HEK293 (cell line): ENCODE results near the gene STARD8.

ENCODE experiments used
- CTCF ChIA-PET: fragments of 350-600 bp; formaldehyde crosslinking; extraction: SDS; loops from one replicate; lab custom pipeline; 2021; ENCODE audit warnings: antibody characterized with exemption; lab: Yijun Ruan, JAX
- POLR2A ChIA-PET: fragments of 300-600 bp; formaldehyde crosslinking; extraction: SDS; loops from one replicate; lab custom pipeline; 2020; ENCODE audit warnings: antibody characterized with exemption, inconsistent platforms; lab: Yijun Ruan, JAX
- H3K27ac ChIP-seq: fragments of 200-500 bp; sonication (Bioruptor generic); 2 replicates; pipeline ENCODE4 v1.5.1; 2014; ENCODE audit warnings: low read depth, low read length, control low read depth, inconsistent platforms; ENCODE audit errors: extremely low read depth
- H3K36me3 ChIP-seq, 2 experiments: fragments of 200-500 bp in 1 of 2; sonication (Bioruptor generic) in 1 of 2; 1 replicate in 1 of 2; 2 replicates in 1 of 2; pipeline ENCODE4 v1.5.1; 2014 to 2017; ENCODE audit warnings: inconsistent platforms in 2 of 2, low read length in 2 of 2; ENCODE audit not compliant: control insufficient read depth in 2 of 2, insufficient read depth in 1 of 2
- H3K4me1 ChIP-seq: fragments of 200-500 bp; sonication (Bioruptor generic); 2 replicates; pipeline ENCODE4 v1.5.1; 2014; ENCODE audit warnings: mild to moderate bottlenecking, low read length, inconsistent platforms; ENCODE audit not compliant: control insufficient read depth, insufficient read depth
- H3K4me3 ChIP-seq: 2 replicates; pipeline ENCODE4 v1.5.1; 2011; ENCODE audit warnings: low read depth, mild to moderate bottlenecking, control low read depth, low read length, moderate library complexity
- H3K9me3 ChIP-seq: fragments of 200-500 bp; sonication (Bioruptor generic); 2 replicates; pipeline ENCODE4 v1.5.1; 2014; ENCODE audit warnings: low read depth, low read length, inconsistent platforms; ENCODE audit not compliant: control insufficient read depth, insufficient read depth
- GLIS2 ChIP-seq: fragments of 450-650 bp; formaldehyde crosslinking; IDR thresholded peaks from 2 replicates; pipeline ENCODE4 v1.5.1; 2016; ENCODE audit warnings: missing biosample characterization, missing genetic modification characterization
- IKZF3 ChIP-seq: fragments of 450-650 bp; IDR thresholded peaks from 2 replicates; pipeline ENCODE4 v1.5.0; 2018; ENCODE audit warnings: missing biosample characterization, mild to moderate bottlenecking, missing genetic modification characterization, moderate library complexity
- ZBTB1 ChIP-seq: fragments of 450-650 bp; formaldehyde crosslinking; IDR thresholded peaks from 2 replicates; pipeline ENCODE4 v1.5.1; 2016; ENCODE audit warnings: missing biosample characterization, missing genetic modification characterization
- ZBTB20 ChIP-seq: fragments of 450-650 bp; formaldehyde crosslinking; IDR thresholded peaks from 2 replicates; pipeline ENCODE4 v1.5.1; 2016; ENCODE audit warnings: missing biosample characterization, missing genetic modification characterization
- ZEB2 ChIP-seq: fragments of 450-650 bp; formaldehyde crosslinking; IDR thresholded peaks from 2 replicates; pipeline ENCODE4 v1.5.1; 2016; ENCODE audit warnings: missing biosample characterization, missing genetic modification characterization
- ZNF174 ChIP-seq: fragments of 450-650 bp; formaldehyde crosslinking; IDR thresholded peaks from 2 replicates; pipeline ENCODE4 v1.5.0; 2017; ENCODE audit warnings: missing biosample characterization, mild to moderate bottlenecking, missing genetic modification characterization
- ZNF23 ChIP-seq: fragments of 450-650 bp; formaldehyde crosslinking; IDR thresholded peaks from 2 replicates; pipeline ENCODE4 v1.5.1; 2016; ENCODE audit warnings: missing biosample characterization, missing genetic modification characterization, borderline replicate concordance
- ZNF48 ChIP-seq: fragments of 450-650 bp; formaldehyde crosslinking; IDR thresholded peaks from 2 replicates; pipeline ENCODE4 v1.5.1; 2016; ENCODE audit warnings: missing biosample characterization, missing genetic modification characterization
- ZNF830 ChIP-seq: fragments of 450-650 bp; IDR thresholded peaks from 2 replicates; pipeline ENCODE4 v1.5.0; 2018; ENCODE audit warnings: missing biosample characterization, missing genetic modification characterization, low read depth, mild to moderate bottlenecking, moderate library complexity
- TF ChIP-seq, protein P1 (sequence below): fragments of 450-650 bp; formaldehyde crosslinking; conservative IDR thresholded peaks from 2 replicates; pipeline ENCODE4 v1.5.1; 2016; ENCODE audit warnings: low read depth, missing biosample characterization, missing genetic modification characterization
- TF ChIP-seq, protein P2 (sequence below): fragments of 450-650 bp; formaldehyde crosslinking; IDR thresholded peaks from 2 replicates; pipeline ENCODE4 v1.5.1; 2016; ENCODE audit warnings: missing biosample characterization, missing genetic modification characterization
- TF ChIP-seq, protein P3 (sequence below): fragments of 450-650 bp; formaldehyde crosslinking; IDR thresholded peaks from 2 replicates; pipeline ENCODE4 v1.5.1; 2016; ENCODE audit warnings: missing biosample characterization, missing genetic modification characterization

Gene STARD8

DNA sequence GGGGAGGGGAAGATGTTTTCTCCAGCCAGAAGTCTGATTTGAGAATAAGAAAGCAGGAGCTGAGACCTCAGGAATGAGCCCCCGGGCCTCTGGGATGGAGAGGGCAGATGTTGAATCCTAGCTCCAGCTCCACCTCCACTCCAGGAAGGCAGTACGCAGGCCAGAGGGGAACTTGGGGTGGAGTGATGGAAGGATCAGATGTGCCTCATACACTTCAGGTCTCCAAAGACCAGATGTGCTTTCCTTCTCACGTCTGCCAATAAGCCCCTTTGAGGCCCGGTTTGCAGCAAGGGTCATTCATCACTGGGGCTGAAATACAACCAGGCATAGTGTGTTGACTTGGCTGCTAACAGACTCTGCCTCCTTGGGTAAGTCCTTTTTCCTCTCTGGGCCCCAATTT, 28.1 kb downstream of the STARD8 start:
- no peaks in the 10 kb centered on the region for H3K36me3 ChIP-seq
- TF ChIP-seq, protein P1, sequence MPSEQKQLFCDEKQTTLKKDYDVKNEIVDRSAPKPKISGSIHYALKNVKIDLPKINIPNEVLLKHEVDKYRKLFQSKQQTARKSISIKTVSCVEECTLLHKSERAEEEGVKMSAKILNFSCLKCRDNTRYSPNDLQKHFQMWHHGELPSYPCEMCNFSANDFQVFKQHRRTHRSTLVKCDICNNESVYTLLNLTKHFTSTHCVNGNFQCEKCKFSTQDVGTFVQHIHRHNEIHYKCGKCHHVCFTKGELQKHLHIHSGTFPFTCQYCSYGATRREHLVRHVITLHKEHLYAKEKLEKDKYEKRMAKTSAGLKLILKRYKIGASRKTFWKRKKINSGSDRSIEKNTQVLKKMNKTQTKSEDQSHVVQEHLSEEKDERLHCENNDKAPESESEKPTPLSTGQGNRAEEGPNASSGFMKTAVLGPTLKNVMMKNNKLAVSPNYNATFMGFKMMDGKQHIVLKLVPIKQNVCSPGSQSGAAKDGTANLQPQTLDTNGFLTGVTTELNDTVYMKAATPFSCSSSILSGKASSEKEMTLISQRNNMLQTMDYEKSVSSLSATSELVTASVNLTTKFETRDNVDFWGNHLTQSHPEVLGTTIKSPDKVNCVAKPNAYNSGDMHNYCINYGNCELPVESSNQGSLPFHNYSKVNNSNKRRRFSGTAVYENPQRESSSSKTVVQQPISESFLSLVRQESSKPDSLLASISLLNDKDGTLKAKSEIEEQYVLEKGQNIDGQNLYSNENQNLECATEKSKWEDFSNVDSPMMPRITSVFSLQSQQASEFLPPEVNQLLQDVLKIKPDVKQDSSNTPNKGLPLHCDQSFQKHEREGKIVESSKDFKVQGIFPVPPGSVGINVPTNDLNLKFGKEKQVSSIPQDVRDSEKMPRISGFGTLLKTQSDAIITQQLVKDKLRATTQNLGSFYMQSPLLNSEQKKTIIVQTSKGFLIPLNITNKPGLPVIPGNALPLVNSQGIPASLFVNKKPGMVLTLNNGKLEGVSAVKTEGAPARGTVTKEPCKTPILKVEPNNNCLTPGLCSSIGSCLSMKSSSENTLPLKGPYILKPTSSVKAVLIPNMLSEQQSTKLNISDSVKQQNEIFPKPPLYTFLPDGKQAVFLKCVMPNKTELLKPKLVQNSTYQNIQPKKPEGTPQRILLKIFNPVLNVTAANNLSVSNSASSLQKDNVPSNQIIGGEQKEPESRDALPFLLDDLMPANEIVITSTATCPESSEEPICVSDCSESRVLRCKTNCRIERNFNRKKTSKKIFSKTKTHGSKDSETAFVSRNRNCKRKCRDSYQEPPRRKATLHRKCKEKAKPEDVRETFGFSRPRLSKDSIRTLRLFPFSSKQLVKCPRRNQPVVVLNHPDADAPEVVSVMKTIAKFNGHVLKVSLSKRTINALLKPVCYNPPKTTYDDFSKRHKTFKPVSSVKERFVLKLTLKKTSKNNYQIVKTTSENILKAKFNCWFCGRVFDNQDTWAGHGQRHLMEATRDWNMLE, result no peak
- no peak for TF ChIP-seq ZBTB20 (tag by site-specific recombination)
- TF ChIP-seq ZNF174 (tag by site-specific recombination), result no peak
- no peak for TF ChIP-seq ZEB2 (tag by site-specific recombination)
- H3K4me3 ChIP-seq, result no peak overlapping the region
- H3K27ac ChIP-seq, result no peak overlapping the region
- no peaks in the 10 kb centered on the region for H3K4me1 ChIP-seq
- ChIA-PET POLR2A (interaction anchor here (0.7 kb wide), 2 partner anchors 35 to 85 kb away, joined by 3 to 4 read pairs; no protein-coding TSS in a partner anchor), CTCF (no interaction called here)
- no peaks in the 10 kb centered on the region for H3K9me3 ChIP-seq

DNA sequence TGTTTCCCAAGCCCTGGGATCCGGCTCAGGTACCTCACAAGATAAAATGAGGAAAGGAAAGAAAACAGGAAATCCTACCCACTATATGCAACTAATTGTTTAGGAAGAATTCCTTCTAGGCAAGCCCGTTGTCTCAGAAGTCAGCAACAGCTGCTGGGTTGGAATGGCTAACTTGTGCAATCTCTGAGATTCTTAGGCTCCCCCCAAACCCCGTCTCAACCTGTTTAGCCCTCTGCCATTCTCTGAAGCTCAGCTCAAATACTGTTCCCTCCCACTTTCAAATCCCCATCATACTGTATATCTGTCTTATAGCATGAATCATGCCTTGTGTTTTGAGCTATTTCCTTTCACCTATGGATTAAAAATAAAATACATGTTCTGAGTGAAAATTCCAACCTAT, 28.9 kb downstream of the STARD8 start:
- no peaks in the 10 kb centered on the region for H3K4me1 ChIP-seq
- ChIA-PET CTCF (interaction anchor here (0.6 kb wide), 1 partner anchor 65 kb away, joined by 3 read pairs; no protein-coding TSS in a partner anchor), POLR2A (no interaction called here)

DNA sequence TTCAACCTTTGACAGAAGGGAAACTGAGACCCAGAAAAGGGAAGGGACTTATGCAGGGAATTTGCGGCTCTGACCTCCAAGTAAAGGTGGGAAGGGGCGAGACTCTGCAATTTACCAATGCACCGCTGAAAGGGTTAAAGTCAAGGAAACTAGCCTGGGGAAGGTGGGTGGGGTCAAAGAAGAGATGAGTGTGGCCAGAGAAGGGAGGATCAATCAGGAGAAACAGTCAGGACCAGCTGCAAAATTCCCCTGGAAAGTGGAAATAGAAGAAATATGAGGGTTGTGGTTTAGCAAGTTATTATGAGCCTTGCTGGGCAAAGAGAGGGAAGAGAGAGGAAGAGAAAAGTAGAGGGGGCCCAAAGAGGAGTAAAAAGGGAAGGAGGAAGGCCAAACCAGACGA, 30.5 kb downstream of the STARD8 start:
- Histone ChIP-seq H3K27ac (no peak overlapping the region), H3K4me3 (no peak overlapping the region), H3K36me3 (no peaks in the 10 kb centered on the region), H3K9me3 (no peaks in the 10 kb centered on the region), H3K4me1 (no peaks in the 10 kb centered on the region)
- TF ChIP-seq ZNF48 (tag by site-specific recombination) (no peak), ZBTB1 (no peak)
- ChIA-PET POLR2A (no interaction called here), CTCF (no interaction called here)

More for the DNA sequence above, 28.9 kb downstream of the STARD8 start:
- Histone ChIP-seq H3K27ac (no peak overlapping the region), H3K9me3 (no peaks in the 10 kb centered on the region), H3K4me3 (no peak overlapping the region), H3K36me3 (no peaks in the 10 kb centered on the region)
- TF ChIP-seq, protein P2, sequence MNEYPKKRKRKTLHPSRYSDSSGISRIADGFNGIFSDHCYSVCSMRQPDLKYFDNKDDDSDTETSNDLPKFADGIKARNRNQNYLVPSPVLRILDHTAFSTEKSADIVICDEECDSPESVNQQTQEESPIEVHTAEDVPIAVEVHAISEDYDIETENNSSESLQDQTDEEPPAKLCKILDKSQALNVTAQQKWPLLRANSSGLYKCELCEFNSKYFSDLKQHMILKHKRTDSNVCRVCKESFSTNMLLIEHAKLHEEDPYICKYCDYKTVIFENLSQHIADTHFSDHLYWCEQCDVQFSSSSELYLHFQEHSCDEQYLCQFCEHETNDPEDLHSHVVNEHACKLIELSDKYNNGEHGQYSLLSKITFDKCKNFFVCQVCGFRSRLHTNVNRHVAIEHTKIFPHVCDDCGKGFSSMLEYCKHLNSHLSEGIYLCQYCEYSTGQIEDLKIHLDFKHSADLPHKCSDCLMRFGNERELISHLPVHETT, result no peak
- TF ChIP-seq ZNF830 (tag by site-specific recombination), result no peak
- no peak for TF ChIP-seq IKZF3 (tag by site-specific recombination)
- TF ChIP-seq ZNF23, result no peak
- TF ChIP-seq GLIS2, result no peak
- TF ChIP-seq, protein P3, sequence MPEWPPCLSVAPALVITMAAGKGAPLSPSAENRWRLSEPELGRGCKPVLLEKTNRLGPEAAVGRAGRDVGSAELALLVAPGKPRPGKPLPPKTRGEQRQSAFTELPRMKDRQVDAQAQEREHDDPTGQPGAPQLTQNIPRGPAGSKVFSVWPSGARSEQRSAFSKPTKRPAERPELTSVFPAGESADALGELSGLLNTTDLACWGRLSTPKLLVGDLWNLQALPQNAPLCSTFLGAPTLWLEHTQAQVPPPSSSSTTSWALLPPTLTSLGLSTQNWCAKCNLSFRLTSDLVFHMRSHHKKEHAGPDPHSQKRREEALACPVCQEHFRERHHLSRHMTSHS (tag by site-specific recombination), result no peak
